GM19452 (cell line): Measurements from ENCODE around the gene APRT.

Experiments used
- ATAC-seq: cut with Tn5 transposase; IDR thresholded peaks from one replicate; pipeline ENCODE4 v1.9.1; 2021; ENCODE audit not compliant: unreplicated experiment

APRT gene, protein sequence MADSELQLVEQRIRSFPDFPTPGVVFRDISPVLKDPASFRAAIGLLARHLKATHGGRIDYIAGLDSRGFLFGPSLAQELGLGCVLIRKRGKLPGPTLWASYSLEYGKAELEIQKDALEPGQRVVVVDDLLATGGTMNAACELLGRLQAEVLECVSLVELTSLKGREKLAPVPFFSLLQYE

DNA sequence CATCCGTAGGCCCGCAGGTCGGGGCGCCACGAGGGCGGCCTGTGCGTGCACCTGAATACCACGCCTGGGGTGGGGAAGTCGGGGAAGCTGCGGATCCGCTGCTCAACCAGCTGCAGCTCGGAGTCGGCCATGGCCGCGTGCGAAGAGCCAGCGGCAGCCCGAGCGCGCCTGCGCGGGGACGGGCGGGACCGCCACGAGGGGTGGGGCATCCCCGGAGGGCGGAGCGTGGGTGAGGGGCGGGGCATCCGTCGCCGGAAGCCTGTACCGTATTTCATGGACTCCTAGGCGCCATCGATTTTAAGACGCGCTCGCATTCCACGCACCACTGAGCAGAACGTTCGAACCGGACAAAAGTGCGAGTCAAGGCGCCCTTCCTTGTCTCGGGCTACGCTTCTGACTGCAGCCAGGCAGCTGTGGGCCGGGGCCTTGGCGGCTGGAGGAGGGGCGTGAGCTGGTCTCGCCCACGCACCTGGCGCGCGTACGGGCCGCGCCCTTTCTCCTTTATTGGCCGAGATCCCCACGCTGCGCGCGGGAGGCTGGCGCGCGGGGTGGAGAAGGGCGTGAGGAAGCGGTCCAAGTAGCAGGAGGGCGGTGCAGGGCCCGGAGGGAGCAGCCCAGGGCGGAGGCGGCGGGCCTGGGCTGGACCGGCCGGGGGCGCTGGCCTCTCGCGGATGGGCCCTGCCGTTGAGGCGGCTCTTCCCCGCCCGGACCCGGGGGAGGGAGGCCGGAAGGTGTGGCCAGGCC lies at the start of gene APRT:
TSS of gene APRT (minus strand) at position 160 of the 744 bp plus-strand sequence. CDS start at position 131, 29 bp downstream.
- ATAC-seq = peak; percentile 63

DNA sequence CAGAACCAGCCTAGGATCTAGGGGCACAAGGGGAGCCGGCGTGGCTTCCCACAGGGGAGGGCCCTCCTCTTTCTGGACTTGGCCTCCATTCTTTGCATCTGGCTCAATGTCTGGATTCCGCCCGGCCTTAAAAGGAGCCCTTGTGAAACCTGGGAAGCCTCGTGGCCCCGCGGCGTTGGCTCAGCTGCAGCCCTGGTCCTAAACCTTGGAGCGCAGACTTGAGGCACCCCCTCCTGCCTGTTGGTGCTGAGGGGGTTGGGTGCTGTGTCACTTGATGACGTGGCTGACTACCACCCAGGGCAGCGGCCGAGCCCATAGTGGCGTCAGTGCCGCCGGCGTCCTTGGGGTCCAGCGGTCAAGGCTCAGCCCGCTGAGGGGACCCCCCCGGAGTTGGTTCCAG lies 49.6 kb upstream of the APRT start:
- no peak for ATAC-seq

DNA sequence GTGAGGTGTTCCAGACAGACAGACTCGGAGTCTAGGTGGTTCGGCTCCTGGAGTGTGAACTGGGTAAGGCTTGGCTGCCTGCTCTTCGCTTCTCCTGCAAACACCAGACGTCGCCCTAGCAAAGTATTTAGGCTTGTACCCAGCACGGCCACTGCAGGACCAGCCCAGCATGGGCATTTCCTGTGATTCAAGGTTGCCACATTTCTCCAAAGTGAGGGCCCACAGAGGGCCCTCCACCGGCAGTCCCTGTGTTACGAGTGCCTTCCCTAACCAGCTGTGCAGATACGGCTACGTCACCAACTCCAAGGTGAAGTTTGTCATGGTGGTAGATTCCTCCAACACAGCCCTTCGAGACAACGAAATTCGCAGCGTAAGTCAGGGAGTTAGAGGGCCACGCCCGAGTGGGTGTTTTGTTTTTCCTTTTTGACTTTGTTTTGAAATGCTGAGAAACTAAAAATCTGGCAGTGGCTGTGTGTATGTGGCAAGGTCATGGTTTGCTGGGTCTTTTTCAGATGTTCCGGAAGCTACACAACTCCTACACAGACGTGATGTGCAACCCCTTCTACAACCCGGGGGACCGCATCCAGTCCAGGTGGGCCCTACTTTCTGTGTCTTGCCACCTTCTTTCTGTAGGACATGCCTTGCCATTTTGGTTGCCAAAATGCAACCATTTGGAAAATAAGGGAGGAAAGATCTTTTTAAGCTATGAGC lies 47.8 kb upstream of the APRT start:
- no peak for ATAC-seq

DNA sequence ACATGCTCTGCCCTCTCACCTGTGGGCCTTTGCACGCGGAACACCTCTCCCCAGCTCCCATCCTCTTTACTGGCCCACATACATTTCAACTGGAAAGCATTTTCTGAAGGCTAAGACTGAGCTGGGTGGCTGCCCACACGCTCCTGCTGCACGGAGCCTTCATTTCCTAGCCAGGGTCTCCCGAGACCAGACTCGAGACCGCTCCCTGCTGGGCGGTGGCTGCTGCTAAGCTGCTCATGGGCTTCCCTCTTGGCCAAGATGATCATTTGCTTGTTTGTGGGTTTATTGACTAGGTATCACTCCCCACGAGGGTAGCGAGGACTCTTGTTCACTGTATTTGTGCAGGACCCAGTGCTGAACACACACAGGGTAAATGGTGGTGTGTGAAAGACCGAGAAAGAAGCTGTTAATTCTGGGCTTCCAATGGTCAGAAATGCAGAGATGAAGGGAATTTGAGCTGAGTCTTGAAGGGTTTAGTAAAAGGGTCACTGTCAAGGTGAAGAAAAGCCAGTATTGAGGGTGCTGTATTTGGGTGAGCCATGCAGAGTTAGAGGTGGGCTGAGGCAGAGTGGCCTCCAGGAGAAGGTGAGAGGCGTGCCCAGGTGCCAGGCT lies 46.1 kb upstream of the APRT start:
- no peak for ATAC-seq

DNA sequence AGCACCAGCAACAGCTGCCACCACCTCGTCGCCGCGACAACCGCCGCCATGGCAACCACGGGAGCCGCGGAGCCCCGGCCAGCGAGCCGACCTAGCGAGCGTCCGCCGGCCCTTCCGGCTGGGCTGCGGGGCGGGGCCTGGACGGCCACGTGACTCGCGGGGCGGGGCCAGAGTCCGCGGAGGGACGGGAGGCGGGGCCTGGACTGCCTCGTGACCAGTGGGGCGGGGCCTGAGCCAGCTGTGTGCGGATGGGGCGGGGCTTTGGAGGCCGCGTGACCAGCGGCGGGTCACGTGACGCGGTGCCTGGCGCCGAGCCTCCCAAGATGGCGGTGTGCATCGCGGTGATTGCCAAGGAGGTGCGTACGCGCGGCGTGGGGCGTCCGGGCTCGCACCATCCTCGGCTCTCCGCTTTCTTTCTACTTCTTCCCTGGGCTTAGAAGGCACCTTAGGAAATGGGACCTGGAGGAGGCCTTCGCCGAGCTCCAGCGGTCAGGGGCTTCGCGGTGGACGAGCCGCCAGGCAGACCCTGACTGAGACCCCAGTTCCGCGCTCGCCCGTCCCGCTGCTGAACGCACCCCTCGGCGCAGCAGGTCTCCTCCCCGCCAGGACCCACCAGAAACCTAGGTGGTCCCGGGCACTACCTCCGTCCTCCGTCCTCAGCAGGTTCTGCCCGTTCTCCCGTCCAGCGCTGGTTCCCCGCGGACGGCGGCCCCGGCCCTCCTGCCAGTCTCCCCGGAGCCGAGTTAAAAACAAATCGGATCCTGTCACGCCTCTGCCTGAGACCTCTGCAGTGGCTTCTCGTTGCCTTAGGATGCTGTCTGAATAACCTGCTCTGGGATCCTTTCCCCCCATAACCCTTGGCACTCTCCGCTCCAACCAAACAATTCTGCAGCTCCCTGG lies 45.4 kb upstream of the APRT start, which contains the start of the genes GALNS and TRAPPC2L:
TSS of gene GALNS (minus strand) at position 120 of the 900 bp plus-strand sequence. CDS start at position 50, 70 bp downstream.
TSS of gene TRAPPC2L (plus strand) at position 300 of the 900 bp plus-strand sequence. CDS start at position 324, 24 bp downstream.
- ATAC-seq = peak; percentile 72

DNA sequence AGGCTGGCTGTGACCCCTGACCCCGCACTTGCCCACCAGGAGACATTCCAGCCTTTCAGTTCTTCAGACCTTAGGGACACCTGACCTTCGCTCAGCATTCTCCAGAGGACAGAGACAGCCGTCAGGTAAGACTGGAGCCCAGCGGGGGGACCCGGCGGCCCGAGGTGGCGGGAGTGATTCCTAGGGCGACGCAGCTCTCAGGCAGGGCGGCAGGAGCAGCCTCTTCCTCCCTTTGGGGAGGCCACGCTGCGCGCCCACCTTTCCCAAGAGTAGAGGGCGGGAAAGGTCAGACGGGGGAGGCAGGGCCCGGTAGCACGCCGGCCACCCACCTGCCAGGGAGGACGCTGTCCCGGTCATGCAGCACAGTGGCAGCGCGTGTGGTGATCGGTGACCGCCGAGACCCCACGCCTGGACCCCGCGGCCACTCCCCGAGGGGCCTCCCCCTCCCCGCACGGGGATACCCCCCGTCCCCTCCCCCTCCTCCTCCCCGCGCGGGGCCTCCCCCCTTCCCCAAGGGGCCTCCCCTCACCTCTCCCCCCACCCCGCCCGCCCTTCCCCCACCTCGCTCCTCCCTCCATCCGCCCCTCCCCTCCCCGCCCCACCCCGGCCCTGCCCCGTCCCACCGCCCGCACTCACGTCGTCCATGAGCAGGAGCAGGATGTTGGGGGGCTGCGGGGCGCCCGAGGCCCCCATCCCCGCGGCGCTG lies 44.5 kb upstream of the APRT start:
- ATAC-seq = no peak

DNA sequence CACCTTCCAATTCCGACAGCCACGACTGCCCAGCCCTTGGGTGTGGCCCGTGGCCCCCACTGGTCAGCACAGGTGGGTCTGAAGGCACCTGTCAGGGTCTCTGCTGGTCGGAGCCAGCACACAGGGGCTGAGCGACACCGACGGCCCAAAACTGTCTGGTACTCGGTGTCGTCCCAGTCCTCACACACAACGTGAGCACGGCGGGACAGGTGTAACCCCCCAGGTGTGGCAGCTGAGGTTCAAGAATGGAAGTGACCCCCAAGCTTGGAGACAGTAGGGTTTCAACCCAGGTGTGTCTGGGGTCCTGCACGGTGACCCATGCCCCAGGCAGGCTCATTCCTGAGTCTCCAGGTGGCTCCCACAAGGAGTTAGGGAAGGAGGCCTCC lies 44.0 kb upstream of the APRT start:
- ATAC-seq = no peak

- ATAC-seq = no peak
These were observed 43.4 kb upstream of the APRT start for GRCh38 chr16:88855176-88855575.

DNA sequence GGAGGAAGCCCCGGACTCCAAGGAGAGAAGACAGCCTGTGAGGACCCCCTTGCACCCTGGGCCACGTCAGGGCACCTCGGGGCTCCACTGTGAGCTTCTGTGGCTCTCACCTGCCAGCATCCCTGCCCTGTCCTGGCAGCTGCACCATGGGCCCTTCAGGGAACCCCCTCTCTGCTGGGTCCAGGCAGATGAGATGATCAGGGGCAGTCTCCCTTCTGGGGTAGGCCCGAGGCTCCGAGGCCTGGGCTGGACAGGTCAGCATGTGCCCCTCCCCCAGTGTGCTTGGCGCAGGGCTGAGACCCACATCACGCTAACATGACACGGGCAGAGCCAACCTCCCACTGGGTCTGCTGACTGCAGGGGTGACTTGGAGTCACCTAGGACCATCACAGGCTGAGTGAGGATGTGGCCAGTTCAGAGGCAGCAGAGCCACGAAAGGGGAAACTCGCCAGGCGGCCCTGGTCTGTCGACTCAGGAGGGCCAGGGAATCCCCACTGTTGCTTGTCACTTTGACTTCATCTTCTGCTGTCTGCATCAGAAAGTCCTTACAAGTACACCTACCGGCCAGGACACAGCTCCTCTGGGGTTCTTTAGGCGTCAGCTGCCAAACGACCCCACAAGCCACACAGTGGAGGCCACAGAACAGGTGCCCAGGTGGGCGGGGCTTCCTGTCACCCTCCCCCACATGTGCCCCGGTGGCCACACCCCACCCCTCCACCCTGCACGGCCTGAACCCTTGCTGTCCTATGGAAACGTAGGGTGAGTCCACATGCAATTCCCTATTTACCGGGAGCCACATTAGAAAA lies 42.8 kb upstream of the APRT start:
- no peak for ATAC-seq

GRCh38 chr16:88853325-88853941 lies 41.7 kb upstream of the APRT start:
- ATAC-seq = no peak

DNA sequence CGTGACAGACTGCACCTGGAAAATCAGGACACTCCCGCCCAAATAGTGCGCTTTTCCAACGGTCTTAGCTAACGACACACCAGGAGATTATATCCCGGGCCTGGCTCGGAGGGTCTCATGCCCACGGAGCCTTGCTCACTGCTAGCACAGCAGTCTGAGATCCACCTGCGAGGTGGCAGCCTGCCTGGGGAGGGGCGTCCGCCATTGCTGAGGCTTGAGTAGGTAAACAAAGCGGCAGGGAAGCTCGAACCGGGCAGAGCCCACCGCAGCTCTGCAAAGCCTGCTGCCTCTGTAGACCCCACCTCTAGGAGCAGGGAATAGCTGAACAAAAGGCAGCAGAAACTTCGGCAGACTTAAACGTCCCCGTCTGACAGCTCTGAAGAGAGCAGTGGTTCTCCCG lies 39.9 kb upstream of the APRT start:
- ATAC-seq = no peak

GRCh38 chr16:88850531-88851199 lies 38.9 kb upstream of the APRT start:
- ATAC-seq = no peak

GRCh38 chr16:88848557-88848956 lies 36.8 kb upstream of the APRT start:
- no peak for ATAC-seq

DNA sequence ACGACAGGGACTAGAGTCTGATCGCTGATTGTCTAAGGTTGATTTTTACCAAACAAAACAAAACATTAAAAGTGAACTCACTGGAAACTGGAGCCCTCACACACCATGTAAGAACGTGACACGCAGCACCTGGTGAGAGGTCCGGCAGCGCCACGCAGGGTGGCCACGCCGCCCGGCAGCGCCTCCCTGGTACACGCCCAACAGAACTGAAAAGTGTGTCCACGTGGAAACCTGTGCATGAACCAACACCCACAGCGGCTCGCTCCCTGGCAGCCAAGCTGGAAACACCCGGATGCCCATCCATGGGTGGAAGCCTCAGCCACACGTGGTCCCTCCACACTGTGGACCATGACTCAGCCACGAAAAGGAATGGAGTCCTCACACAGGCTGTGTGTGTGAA lies 35.9 kb upstream of the APRT start:
- no peak for ATAC-seq

DNA sequence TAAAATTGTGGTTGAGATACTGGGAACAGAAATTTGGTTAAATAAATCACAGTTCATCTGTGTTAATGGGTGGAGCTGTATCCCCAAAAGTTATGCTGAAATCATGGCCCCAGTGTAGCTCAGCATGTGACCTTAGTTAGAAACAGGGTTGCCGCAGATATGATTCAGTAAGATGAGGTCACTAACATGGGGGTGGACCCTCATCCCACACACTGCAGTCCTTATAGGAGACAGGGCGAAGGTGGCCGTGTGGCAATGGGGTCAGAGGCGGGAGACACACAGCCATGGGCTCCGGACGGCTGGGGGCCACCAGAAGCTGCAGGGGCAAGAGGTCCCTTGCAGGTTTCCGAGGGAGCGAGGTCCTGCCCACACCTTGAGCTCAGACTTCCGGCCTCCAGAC lies 34.4 kb upstream of the APRT start:
- no peak for ATAC-seq

DNA sequence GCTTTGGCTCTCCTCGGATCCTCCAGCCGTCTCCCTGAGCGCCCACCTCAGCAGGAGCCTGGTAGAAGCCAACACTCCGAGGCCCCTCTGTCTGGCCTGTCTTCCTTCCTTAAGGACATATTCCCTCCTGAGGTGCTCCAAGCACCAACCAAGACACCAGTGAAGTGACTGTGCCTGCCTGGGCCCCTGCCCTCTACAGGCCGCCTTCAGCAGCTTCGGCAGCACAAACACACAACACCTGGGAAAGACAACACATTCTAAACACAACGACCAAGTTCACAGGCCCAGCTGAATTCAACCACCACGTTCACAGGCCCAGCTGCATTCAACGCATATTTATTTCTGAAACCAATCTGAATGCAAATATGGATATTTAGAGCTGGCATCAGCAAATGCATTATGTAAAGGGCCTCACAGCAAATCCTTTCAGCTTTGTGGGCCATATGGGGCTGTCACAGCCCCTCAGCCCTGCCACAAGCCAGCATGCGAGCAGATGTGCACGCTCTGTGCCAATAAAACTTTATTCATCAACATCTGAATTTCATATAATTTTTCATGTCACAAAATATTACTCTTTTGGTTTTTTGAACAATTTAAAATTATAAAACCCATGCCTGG lies 32.8 kb upstream of the APRT start:
- no peak for ATAC-seq

DNA sequence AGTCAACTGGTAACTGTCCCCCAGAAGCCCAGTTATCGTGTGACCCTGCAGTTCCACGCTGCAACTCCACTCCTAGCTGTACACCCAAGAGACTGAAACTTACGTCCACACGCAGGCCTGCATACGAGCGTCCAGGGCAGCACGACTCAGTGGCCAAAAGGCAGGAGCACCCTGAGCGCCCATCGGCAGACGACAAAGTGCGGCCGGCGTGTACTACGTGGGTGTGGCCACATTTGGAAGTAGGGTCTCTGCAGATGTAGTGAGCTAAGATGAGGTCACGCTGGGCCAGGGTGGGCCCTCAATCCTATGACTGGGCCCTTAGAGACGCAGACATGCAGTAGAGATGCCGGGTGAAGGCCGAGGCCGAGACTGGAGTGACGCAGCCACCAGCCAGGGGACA lies 31.5 kb upstream of the APRT start:
- no peak for ATAC-seq

- no peak for ATAC-seq
These were observed 31.1 kb upstream of the APRT start for GRCh38 chr16:88842806-88843205.
